HEK293T (cell line): ENCODE data around the gene PEMT.

Experiments
- CTCF ChIA-PET: fragments of 350-600 bp; formaldehyde crosslinking; extraction: SDS; loops from one replicate; lab custom pipeline; 2021; ENCODE audit warnings: antibody characterized with exemption, inconsistent platforms; lab: Yijun Ruan, JAX
- POLR2A ChIA-PET: fragments of 350-600 bp; formaldehyde crosslinking; extraction: SDS; loops from one replicate; lab custom pipeline; 2020; ENCODE audit warnings: antibody characterized with exemption, inconsistent platforms; lab: Yijun Ruan, JAX
- DNase-seq: peaks from one replicate; pipeline ENCODE4 v3.0.0; 2012; ENCODE audit warnings: mixed read lengths; ENCODE audit errors: extremely low spot score
- ARNT ChIP-seq: fragments of 450-650 bp; IDR thresholded peaks from 2 replicates; pipeline ENCODE4 v1.6.1; 2017; ENCODE audit warnings: mild to moderate bottlenecking
- BHLHE40 ChIP-seq: fragments of 450-650 bp; IDR thresholded peaks from 2 replicates; pipeline ENCODE4 v1.6.1; 2016; ENCODE audit warnings: mild to moderate bottlenecking, moderate library complexity, borderline replicate concordance
- CTBP1 ChIP-seq: fragments of 450-650 bp; IDR thresholded peaks from 2 replicates; pipeline ENCODE4 v1.6.1; 2016; ENCODE audit warnings: borderline replicate concordance
- ELF4 ChIP-seq: fragments of 450-650 bp; IDR thresholded peaks from 2 replicates; pipeline ENCODE4 v1.6.1; 2017; ENCODE audit warnings: antibody characterized with exemption
- FOXA1 ChIP-seq: fragments of 450-650 bp; IDR thresholded peaks from 2 replicates; pipeline ENCODE4 v1.6.1; 2016; ENCODE audit warnings: mild to moderate bottlenecking
- FOXK2 ChIP-seq: fragments of 450-650 bp; IDR thresholded peaks from 2 replicates; pipeline ENCODE4 v1.6.1; 2016; ENCODE audit warnings: mild to moderate bottlenecking
- FOXM1 ChIP-seq: fragments of 450-650 bp; IDR thresholded peaks from 2 replicates; pipeline ENCODE4 v1.6.1; 2017; ENCODE audit warnings: mild to moderate bottlenecking, borderline replicate concordance
- HDGF ChIP-seq: fragments of 450-650 bp; IDR thresholded peaks from 2 replicates; pipeline ENCODE4 v1.6.1; 2017; ENCODE audit warnings: antibody characterized with exemption, borderline replicate concordance
- L3MBTL2 ChIP-seq: fragments of 450-650 bp; conservative IDR thresholded peaks from 2 replicates; pipeline ENCODE4 v1.6.1; 2016; ENCODE audit warnings: mild to moderate bottlenecking
- LEF1 ChIP-seq: fragments of 450-650 bp; IDR thresholded peaks from 2 replicates; pipeline ENCODE4 v1.6.1; 2017; ENCODE audit warnings: mild to moderate bottlenecking, borderline replicate concordance
- NFRKB ChIP-seq: fragments of 450-650 bp; IDR thresholded peaks from 2 replicates; pipeline ENCODE4 v1.6.1; 2016; ENCODE audit warnings: mild to moderate bottlenecking, moderate library complexity
- PKNOX1 ChIP-seq: fragments of 450-650 bp; IDR thresholded peaks from 2 replicates; pipeline ENCODE4 v1.6.1; 2016
- SP1 ChIP-seq: fragments of 450-650 bp; IDR thresholded peaks from 2 replicates; pipeline ENCODE4 v1.6.1; 2017
- SUZ12 ChIP-seq: fragments of 450-650 bp; IDR thresholded peaks from 2 replicates; pipeline ENCODE4 v1.6.1; 2016; ENCODE audit warnings: mild to moderate bottlenecking
- TARDBP ChIP-seq: fragments of 450-650 bp; IDR thresholded peaks from 2 replicates; pipeline ENCODE4 v1.6.1; 2016
- ZNF384 ChIP-seq: fragments of 450-650 bp; IDR thresholded peaks from 2 replicates; pipeline ENCODE4 v1.6.1; 2016

PEMT gene

GRCh38 chr17:17623904-17624303 is 32.4 kb upstream of the PEMT start:
- ChIA-PET CTCF (interaction anchor here (0.7 to 2.5 kb wide), 2 partner anchors 10 to 1116 kb away, joined by 5 to 11 read pairs; no protein-coding TSS in a partner anchor), POLR2A (no interaction called here)
- no peak for DNase-seq
- TF ChIP-seq FOXM1 (no peak), HDGF (no peak)

- POLR2A ChIA-PET = interaction anchor here (1.2 kb wide), 1 partner anchor 26 kb away, joined by 4 read pairs; no protein-coding TSS in a partner anchor
- TF ChIP-seq SP1 (no peak), ZNF384 (no peak), FOXA1 (no peak), CTBP1 (no peak), ARNT (no peak), PKNOX1 (no peak), ELF4 (no peak), LEF1 (no peak), FOXM1 (no peak)
- no peak for DNase-seq
- CTCF ChIA-PET = interaction anchor here (0.7 kb wide), 1 partner anchor 9 kb away, joined by 3 read pairs; no protein-coding TSS in a partner anchor
Observed at GRCh38 chr17:17621254-17621653, 29.7 kb upstream of the PEMT start.

GRCh38 chr17:17613708-17614114 is 22.2 kb upstream of the PEMT start:
- ChIA-PET CTCF (interaction anchor here (0.6 to 2.1 kb wide), 15 partner anchors 10 to 141 kb away, joined by 3 to 16 read pairs (median 4); partner anchors contain the start of genes PEMT and RASD1), POLR2A (interaction anchor here (3.1 kb wide), 1 partner anchor 22 kb away, joined by 21 read pairs; the partner anchor contains the start of gene PEMT)
- peak; percentile 79 for DNase-seq
- TF ChIP-seq SUZ12 = no peak
- TF ChIP-seq SP1 = no peak
- no peak for TF ChIP-seq CTBP1
- no peak for TF ChIP-seq BHLHE40
- no peak for TF ChIP-seq ARNT

- TF ChIP-seq L3MBTL2 (no peak), NFRKB (no peak), ZNF384 (no peak), CTBP1 (no peak), ARNT (no peak), ELF4 (no peak), TARDBP (no peak), SUZ12 (no peak), HDGF (no peak), LEF1 (no peak), BHLHE40 (no peak), SP1 (no peak), FOXM1 (no peak), FOXA1 (no peak), FOXK2 (no peak), PKNOX1 (no peak)
- POLR2A ChIA-PET = interaction anchor here (0.6 to 3.1 kb wide), 2 partner anchors 21 to 224 kb away, joined by 3 to 21 read pairs; partner anchors contain the start of gene PEMT
- no peak for DNase-seq
- CTCF ChIA-PET = interaction anchor here (0.6 to 2.0 kb wide), 5 partner anchors 21 to 275 kb away, joined by 4 to 16 read pairs (median 8); partner anchors contain the start of genes PEMT and RASD1
Observed at GRCh38 chr17:17612085-17613022, 20.8 kb upstream of the PEMT start.

- no peak for TF ChIP-seq SP1
- TF ChIP-seq CTBP1 = no peak
- no peak for TF ChIP-seq PKNOX1
- TF ChIP-seq LEF1 = no peak
- TF ChIP-seq ELF4 = no peak
- no peak for TF ChIP-seq BHLHE40
- no peak; the same call in 1 of the 2 replicates for TF ChIP-seq L3MBTL2
- TF ChIP-seq ZNF384 = no peak
- no peak for TF ChIP-seq FOXA1
- no peak for TF ChIP-seq TARDBP
- TF ChIP-seq FOXM1 = no peak
- no peak for TF ChIP-seq SUZ12
- no peak for TF ChIP-seq NFRKB
- TF ChIP-seq ARNT = no peak
- TF ChIP-seq FOXK2 = no peak
- TF ChIP-seq HDGF = no peak
- ChIA-PET POLR2A (interaction anchor here (2.7 kb wide), 1 partner anchor 17 kb away, joined by 7 read pairs; the partner anchor contains the start of gene PEMT), CTCF (no interaction called here)
- DNase-seq = no peak
Observed at GRCh38 chr17:17609121-17609520, 17.6 kb upstream of the PEMT start.
